Urothelium cell line (cell line): ENCODE data around the gene HYAL2.
"Not testable (repeated sequence)": the region's sequence is repeated elsewhere in the genome, so short reads cannot be mapped to it uniquely, and the experiment has no call there.

Experiments
- DNase-seq: peaks from one replicate; pipeline ENCODE4 v3.0.0; 2011; ENCODE audit warnings: low spot score, mixed read lengths
- FAIRE-seq: peaks from 2 replicates; lab custom pipeline; 2011; peaks lifted over from hg19 to GRCh38; lab: Jason Lieb, UNC

The HYAL2 gene

DNA sequence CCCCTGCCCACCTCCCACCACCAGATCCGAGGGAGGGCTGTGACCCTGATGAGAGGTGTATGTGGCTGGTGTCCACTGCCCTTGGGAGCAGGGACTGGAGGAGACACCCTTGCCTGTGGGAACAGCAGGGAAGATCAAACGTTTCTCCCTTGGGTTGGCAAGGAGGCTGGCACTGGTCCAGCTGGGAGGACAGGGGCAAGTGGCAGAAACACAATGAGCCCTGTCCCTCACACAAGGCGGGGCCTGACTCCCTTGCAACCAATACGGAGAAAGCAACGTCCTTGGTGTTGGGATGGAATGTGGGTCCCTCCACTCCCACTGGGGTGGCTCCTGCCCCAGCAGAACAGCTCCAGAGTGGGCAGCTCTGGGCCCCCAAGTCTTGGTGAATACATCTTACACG is 5.2 kb downstream of the HYAL2 start:
- DNase-seq = no peak
- FAIRE-seq = no peak

GRCh38 chr3:50316657-50317242 is 5.8 kb downstream of the HYAL2 start:
- DNase-seq (peak; percentile 90), FAIRE-seq (peak; percentile 94)

DNA sequence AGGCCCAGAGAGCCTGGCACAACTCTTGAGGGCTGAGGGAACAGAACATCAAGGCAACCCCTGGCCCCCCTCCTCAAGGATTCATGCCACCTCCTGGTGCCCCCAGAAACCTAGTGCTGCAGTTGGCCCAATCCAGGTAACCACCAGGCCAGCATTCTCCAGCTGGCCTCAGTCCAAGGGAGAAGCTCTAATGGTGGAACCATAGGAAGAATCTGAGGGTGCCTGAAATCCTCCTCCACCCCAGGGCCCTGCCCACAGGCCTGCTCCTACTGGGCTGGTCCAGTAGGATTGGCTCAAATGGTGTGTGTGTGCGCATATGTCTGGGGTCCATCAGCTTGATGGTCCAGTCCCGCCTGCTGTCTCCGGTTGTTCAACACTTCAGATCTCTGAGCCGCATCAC is 7.7 kb downstream of the HYAL2 start:
- DNase-seq (no peak), FAIRE-seq (no peak)

DNA sequence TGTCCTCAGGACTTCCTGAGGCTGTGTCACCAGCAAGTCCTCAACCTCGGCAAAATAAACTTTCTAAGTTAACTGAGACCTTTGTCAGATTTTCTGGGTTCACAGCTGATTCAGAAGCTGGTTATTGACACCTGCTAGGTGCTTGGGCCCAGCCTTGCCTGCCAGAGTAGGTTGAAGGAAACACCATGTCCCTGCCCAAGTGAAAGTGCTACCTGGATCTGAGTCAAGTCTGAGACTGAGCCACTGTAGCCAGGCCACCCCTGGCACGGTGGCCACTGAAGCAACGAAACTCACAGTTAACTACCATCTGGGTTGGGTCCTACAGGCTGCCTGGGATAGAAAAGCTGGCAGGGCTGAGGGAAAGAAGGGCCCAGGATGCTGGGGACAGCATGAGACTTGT is 8.2 kb downstream of the HYAL2 start:
- DNase-seq (no peak), FAIRE-seq (no peak)

DNA sequence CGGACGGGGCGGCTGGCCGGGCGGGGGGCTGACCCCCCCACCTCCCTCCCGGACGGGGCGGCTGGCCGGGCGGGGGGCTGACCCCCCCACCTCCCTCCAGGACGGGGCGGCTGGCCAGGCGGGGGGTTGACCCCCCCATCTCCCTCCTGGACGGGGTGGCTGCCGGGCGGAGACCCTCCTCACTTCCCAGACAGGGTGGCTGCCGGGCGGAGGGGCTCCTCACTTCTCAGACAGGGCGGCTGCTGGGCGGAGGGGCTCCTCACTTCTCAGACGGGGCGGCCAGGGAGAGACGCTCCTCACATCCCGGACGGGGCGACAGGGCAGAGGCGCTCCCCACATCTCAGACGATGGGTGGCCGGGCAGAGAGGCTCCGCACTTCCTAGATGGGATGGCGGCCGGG is 10.5 kb downstream of the HYAL2 start:
- not testable (repeated sequence) for FAIRE-seq, DNase-seq

DNA sequence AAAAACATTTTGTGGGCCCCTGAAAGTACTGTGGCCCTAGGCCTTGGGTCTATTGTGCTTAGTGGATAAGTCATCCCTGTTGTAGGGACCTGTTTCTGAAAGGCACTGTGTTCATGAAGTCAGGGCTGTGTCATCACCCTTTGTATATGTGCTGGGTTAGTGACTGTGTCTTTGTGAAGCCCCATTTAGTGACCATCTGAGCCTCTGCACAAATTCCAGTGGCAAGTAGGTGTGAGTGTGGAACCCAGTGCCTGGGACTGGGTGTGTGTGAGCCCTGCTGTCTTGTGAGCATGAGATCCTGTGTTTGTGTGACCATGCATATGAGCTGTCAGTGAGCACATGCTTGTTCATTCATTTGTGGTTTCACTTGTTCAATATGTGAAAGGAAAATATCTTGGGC is 17.9 kb downstream of the HYAL2 start:
- FAIRE-seq (no peak), DNase-seq (no peak)

DNA sequence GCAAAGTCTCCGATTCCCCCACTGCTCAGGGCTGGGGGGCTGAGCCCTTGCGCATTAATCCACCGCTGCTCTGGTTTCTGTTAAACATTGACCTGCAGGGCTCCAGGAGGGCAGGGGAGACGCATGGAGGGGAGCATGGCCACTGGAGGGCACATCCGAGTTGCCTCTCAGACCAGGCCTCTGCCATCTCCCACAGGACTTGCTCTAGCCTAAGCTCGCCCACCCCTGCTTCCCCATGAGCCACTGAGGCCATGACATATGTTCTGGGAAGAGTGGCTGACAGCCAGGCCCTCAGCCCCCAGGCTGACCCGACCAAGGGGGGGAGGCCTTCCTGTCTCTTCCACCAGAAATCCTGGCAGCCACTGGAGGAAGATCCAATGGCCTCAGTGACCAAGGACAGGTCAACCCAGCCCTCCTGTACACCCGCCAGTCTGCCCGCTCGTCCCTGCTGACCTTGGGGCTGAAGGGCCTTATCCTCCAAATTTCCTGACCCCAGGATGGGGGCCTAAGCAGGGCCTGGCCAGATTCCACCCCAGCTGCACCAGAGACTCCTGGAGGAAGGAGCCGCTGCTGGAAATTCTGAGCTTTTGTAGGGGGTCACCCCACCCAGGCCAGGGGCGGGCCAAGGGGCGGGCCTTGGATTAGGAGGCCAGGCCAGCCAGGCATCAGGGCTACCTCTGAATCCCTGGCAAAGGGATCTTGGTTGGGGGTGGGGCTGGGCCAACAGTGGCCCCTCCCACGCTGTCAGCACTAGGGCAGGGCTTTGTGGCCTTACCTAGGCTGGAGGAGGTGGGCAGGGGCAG is 19.3 kb downstream of the HYAL2 start, which contains the start of gene HYAL1:
Gene HYAL1 (minus strand): TSS at position 562 of the 803 bp plus-strand sequence. CDS start 618 bp downstream, outside the sequence.
- FAIRE-seq = no peak
- no peak for DNase-seq

GRCh38 chr3:50302095-50303012 is 20.2 kb downstream of the HYAL2 start:
- DNase-seq (no peak), FAIRE-seq (no peak)

GRCh38 chr3:50300681-50301254 is 21.8 kb downstream of the HYAL2 start:
- FAIRE-seq (no peak), DNase-seq (no peak)

DNA sequence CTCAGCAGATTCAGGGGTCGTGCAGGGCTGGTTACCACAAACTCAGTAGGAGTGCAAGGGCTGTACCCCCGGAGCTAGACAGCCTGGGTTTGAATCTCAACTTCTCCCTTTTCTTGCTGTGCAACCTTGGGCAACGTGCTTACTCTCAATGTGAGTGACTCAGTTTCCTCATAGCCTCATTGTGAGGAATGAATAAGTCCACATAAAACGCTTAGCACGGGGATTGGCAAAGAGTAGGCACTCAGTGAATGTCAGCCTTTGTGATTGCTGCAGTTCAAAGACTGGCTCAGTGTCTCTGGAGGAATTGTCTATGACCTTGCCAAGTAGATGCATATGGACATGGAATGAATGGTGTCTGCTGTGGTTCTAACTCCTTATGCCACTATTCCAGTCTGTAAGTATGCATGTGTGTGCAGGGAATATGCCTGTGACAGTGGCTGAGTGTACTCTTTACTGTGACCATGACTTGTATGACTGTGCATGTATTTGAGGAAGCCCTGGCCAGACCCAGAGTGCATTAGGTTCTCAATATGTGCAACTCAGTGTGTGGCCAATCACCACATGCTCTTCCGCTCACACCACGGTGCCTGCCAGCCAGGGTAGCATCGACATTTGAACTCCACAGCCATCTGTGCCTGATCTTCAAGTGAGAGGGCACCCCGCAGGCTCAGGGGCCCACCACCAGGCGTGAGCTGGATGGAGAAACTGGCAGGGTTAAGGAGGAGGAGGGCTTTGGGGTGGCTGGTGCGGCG is 22.4 kb downstream of the HYAL2 start:
- DNase-seq = no peak

DNA sequence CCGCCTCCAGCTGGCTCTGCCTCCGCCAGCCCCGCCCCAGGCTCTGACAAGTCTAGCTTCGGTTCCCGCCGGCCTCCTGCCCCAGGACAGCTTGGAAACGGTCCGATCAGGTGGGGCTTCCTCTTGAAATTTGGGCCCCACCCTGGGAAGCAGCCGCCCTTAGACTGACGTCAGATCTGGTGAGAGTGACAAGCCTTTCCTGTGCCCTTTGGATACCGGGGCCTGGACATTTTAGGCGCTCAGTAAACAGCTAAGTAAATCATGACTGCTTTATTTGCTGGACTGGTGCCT is 23.0 kb downstream of the HYAL2 start:
- no peak for DNase-seq

More for the DNA sequence above, 22.4 kb downstream of the HYAL2 start:
- FAIRE-seq = peak; percentile 20

DNA sequence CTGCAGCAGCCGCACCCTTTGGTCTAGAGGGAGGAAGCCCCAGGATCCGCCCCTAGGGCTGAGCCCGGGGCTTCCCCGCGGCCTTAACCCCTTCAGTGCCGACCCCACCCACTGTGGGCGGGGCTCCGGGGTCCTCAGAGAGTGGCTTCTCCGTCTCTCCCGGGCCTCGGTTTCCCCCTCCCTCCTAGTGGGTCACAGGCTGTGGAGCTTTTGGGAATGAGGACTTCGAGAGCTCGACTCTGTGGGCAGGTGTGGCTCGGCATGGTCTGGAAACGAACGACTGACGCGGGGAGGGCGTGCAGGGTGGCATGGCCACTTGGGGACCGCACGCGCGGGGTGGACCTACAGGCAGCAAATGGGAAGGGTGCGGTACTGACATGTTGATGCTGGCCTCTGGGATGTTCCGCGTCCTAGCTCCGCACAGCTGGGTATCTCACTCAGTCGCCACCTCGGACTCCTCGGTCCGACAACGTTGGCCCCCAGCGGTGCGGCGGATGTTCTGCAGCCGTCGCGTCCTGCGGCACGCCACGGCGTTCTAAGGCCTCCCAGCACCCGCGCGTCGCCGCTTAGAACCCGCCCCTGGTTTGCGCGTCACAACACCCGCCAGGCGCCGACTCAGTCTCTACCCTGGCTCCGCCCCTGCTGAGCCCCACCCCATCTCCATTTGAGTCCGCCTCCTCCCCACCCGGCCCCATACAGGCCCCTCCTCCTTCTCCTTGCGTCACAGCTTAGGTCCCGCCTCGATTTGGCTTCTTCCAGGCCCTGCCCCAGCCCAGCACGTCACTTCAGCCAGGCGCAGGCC is 23.5 kb downstream of the HYAL2 start, which contains the start of the genes HYAL3 and NAA80:
Gene HYAL3 (minus strand): TSS at position 570 of the 802 bp plus-strand sequence. CDS start 3,803 bp downstream, outside the sequence.
Gene NAA80 (minus strand): TSS at position 570 of the 802 bp plus-strand sequence. CDS start 1,942 bp downstream, outside the sequence.
- FAIRE-seq (peak; percentile 92), DNase-seq (peak; percentile 99)

More for the DNA sequence above, 23.0 kb downstream of the HYAL2 start:
- no peak for FAIRE-seq

DNA sequence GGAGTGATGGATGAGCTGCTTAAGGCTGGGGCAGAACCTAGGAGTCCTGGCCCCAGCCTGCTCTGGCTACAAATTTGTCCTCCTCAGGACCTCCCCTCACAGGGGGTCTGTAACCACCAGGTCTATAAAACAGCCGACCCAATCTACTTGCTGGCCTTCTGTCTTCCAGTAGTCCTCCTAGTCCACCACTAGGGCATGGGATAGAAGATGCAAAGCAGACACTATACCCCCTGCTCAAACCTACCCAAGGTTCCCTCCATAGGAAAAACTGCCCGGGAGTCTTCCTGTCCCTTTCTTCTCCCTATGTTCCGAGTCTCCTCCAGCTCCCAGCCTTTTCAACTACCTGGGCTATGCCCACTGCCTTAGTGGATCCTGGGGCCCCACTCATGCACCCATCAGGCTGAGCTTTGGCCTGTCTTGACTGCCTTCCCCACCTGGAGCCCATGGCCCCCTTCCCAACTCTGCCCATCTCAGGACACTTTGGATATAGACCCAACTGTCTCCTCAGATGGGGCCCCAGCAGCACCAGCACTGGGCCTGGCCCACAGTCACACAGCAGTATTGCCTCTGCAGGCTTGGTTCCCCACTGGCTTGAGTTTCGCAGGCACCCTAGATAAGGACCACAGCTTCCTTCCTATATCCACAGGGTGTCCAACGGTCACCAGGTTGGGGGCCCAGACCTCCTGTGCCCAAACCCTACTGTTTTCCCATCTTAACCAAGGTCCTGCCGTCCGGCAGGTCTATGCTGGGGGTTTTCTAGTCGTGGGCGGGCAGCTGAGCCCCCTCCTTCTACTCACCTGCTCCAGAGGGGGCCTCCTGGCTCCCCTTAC is 24.4 kb downstream of the HYAL2 start:
- FAIRE-seq (no peak), DNase-seq (no peak)

- DNase-seq (no peak), FAIRE-seq (no peak)
These were observed 25.2 kb downstream of the HYAL2 start for GRCh38 chr3:50297384-50297775.

- FAIRE-seq (no peak), DNase-seq (no peak)
These were observed 25.7 kb downstream of the HYAL2 start for GRCh38 chr3:50296721-50297383.

DNA sequence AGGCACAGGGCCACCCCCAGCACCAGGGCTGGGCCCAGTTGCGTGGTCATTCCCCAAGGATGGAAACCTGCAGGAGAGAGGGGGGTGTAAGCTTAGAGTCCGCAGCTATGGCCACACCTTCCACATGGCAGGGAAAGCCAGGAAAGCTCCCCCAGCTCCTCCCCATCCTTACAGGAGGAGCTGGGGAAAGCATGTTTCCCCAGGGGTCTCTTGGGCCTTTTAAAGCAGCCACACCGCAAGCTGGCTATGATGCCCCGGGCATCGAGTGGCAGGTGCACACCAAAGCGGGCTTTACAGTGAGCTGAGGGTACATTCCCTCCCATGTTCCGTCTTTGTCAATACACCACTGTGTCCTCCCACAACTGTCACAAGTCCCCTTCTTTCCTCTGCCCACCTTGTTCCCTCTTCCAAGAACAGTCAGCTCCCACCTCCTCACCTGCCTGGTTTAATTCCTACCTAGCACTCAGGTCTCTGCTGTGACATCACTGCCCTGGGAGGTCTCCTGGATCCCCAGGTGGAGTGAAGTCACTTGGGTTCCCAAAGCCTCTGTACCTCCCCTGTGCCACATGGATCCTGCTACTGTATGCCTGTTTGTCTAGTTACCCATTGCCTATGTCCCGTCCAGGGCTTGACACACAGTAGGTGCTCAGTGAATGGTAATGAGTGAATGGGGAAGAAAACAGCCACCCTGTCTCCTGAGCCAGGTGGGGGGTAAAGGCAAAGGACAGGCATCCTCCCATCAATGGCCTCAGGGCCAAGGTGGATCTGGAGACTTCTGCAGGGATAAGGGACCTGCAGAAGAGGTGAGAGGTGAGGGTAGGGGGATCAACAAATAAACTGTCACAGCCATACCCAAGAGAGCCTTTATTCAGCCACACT is 26.8 kb downstream of the HYAL2 start:
- no peak for FAIRE-seq
- DNase-seq = no peak
